ENCODE results near the gene NOB1. TPM values are rescaled to one million over a fixed set of nuclear protein-coding genes. Genes with fewer than 3 reads are reported as not detected.
"Not testable (repeated sequence)": the region's sequence is repeated elsewhere in the genome, so short reads cannot be mapped to it uniquely, and the experiment has no call there.

The NOB1 gene
- 77.1 and 77.3 TPM in 2 replicates for total RNA-seq

DNA sequence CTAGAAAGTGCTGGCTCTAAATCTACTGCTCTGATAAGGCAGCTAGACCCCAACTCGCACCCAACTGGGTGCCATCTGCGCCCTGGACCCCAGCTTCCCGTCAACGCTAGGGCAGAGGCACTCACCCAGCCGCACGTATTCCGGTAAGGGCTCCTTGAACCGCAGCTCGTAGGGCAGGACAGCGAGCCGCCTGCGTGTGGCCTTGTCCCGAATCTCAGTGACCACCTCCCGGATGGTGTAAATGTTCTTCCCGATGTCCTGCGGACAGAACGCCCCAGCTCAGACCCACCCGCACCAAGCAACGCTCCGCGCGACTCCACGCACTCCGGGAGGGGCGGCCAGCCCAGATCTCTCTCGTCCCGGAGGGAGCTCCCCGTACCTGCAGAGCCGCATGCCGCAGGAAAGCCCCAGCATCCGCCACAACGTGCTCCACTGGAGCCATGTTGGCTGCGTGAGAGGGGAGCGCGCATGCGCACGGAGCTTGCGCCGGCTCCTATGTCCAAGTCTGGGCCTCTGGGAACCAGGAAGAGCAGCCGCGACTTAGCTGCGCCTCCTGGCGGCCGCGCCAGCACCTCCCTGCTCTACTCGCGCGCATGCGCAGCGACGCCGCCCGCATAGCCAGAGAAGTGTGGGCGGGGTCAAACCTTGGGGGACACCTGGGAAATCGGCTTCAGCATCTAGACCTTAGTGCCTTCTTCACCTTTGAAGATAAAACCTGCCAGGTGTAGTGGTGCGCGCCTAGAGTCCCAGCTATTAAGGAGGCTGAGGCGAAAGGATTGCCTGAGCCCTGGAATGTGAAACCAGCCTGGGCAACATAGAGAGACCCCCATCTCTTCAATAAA, at the start of gene NOB1:
Gene NOB1, minus strand, starts transcription at position 458 of the 842 bp plus-strand sequence. Its CDS starts 16 bp downstream, at position 442.
- intact Hi-C loops (cut with micrococcal nuclease), result loop anchor here (1.0 to 2.0 kb wide), 10 partner anchors 8 to 443 kb away; partner anchors contain the start of genes COG8, CYB5B, NFAT5 and NIP7

DNA sequence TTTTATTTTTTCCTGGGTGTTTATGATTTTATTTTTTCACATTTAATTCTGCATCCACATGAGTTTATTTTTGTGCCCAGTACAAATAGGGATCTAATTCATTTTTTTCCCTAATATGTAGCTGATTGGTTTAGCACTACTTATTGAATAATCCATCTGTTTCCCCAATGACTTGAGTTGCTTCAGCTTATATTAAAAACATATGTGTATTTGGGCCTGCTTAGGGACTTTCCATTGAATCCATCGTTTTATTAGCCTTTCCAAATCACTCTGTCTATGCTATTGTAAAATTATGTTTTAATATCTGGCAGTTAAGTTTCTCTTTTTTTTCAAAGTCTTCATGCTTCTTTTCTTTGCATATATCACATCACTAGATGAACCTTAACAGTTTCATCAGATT, 49.6 kb upstream of the NOB1 start:
- intact Hi-C loops (cut with micrococcal nuclease), result no loop called here

DNA sequence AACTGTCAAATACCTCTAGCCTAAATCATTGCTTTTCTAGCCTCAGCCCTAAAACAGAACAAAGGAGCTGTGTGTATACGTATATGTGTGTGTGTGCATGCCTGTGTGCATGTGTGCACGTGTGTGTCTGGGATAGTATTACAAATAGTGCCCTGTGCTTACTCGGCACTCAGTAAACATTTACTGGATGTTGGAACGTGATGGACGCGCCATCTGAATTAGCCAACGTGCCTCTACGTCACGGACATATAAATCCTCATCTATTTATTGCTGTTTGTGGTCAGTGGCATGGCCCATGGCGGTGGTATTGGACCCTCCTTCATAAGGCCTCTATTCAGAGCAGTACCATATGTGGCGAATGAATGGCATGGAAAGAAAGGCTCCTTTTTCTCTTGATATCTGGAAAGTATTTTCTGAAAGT, 44.9 kb upstream of the NOB1 start:
- intact Hi-C loops (cut with micrococcal nuclease), result no loop called here

DNA sequence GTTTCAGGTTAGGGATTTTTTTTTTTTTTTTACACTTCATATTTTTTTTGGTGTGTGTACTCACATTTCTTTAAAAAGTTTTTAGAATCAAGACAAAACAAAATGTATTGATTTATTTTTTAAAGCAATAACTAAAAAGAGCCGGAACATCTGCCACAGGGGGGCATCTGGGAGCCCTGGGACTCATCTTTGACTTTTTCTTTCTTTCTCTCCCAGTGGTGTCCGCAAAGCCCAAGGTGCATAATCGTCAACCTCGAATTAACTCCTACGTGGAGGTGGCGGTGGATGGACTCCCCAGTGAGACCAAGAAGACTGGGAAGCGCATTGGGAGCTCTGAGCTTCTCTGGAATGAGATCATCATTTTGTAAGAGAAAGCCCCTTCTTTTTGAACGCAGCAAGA, 43.7 kb upstream of the NOB1 start:
- intact Hi-C loops (cut with micrococcal nuclease), result no loop called here

DNA sequence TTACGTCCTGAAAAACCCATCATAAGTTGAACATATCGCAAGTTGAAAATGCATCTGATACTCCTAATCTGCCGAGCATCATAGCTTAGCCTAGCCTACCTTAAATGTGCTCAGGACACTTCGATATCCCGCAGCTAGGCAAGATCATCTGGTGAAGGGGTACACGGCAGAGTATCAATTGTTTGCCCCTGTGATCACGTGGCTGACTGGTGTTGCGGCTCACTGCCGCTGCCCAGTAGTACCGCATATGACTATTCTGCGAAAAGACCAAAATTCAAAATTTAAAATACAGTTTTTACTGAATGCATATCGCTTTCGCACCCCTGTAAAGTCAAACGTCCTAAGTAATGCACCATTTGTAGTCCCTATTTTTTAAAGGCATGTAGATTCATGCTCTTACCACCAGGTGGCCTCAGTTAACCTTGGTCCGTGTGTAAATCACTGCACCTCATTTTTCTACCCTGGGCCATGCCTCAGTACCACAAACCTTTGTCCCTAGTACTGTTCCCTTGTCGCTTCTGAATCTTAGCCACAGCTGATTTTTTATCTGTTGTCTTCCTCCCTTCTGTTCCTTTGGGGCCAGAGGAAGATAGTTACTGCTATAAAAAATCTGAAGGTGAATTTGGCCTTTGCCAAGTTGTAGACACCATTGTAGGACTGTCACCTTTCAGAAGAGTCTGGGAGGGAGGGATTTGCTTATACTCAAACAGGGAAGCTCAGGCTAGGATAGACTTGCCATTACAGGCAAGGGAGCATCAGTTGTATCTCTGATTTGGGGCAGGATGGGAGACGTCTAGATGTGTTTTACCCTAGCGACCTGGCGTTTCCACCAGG, 41.8 kb upstream of the NOB1 start:
- intact Hi-C loops (cut with micrococcal nuclease), result loop anchor here (1.0 to 2.0 kb wide), 2 partner anchors 62 to 857 kb away; no protein-coding TSS in a partner anchor

DNA sequence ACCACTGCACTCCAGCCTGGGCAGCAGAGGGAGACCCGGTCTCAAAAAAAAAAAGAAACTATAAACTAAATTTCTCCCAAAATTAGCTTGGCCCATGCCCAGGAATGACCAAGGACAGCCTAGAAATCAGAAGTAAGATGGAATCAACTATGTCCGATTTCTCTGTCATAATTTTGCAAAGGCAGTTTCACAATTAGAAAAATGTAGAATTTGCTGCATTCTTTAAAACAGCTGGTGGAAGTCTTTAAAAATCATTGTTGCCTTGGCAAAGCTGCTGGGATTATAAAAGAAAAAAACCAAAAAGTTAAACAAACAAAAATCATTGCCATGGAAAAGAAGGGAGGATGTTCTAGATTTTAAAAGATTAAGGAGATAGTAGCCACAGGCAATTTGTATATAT, 39.8 kb upstream of the NOB1 start:
- intact Hi-C loops (cut with micrococcal nuclease), result no loop called here

DNA sequence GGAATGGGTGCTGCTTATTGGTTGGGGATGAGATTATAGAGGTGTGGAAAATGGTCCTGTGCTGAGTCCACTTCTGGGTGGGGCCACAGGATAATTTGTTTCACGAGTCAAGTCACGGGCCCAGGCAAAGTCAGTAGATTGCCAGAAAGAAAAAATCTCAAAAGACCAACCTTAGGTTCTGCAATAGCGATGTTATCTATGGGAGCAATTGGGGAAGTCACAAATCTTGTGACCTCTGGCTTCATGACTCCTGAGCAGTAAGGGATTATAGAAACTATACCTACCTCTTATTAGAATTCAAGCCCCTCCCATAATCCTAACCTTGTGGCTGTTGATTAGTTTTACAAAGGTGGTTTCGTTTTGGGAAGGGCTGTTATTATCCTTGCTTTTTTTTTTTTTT, 38.8 kb upstream of the NOB1 start:
- intact Hi-C loops (cut with micrococcal nuclease), result no loop called here

DNA sequence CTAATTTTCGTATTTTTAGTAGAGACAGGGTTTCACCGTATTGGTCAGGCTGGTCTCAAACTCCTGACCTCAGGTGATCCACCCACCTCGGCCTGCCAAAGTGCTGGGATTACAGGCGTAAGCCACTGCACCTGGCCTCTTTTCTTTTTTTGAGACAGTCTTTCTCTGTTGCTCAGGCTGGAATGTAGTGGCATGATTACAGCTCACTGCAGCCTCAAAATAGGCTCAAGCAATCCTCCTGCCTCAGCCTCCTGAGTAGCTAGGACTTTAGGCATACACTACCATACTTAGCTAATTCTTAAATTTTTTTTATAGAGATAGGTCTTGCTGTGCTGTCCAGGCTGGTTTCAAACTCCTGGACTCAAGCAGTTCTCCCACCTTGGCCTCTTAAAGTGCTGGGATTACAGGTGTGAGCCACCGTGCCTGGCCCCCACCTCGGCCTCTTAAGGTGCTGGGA, 36.7 kb upstream of the NOB1 start:
- intact Hi-C loops (cut with micrococcal nuclease), result not testable (repeated sequence)

DNA sequence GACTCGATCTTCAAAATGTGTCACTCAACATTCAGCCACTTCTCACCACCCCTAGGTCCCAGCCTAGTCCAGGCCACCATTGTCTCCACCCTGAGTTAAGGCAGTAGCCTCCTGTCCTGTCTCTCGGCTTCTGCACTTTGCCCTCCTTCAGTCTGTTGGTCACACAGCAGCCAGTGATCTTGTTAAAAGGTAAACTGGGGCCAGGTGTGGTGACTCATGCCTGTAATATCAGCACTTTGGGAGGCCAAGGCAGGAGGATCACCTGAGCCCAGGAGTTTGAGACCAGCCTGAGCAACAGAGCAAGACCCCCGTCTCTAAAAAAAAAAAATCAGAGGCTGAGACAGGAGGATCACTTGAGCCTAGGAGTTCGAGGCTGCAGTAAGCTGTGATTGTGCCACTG, 33.2 kb upstream of the NOB1 start:
- intact Hi-C loops (cut with micrococcal nuclease), result no loop called here

DNA sequence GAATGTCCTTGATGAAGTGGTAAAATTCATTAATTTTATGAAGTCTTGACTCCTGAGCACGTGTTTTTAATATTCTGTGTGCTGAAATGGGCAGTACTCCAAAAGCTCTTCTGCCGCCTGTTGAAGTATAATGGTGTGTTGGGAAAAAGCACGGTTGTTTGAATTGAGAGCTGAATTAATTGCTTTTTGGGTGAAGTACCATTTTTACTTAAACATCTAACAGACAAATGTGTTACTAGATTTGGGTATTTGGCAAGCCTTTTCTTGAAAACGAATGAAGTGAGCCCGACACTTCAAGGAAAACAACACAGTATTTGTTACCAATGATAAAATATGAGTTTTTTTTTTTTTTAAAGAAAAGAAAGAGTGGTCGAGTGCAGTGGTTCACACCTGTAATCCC, 29.9 kb upstream of the NOB1 start:
- intact Hi-C loops (cut with micrococcal nuclease), result no loop called here

DNA sequence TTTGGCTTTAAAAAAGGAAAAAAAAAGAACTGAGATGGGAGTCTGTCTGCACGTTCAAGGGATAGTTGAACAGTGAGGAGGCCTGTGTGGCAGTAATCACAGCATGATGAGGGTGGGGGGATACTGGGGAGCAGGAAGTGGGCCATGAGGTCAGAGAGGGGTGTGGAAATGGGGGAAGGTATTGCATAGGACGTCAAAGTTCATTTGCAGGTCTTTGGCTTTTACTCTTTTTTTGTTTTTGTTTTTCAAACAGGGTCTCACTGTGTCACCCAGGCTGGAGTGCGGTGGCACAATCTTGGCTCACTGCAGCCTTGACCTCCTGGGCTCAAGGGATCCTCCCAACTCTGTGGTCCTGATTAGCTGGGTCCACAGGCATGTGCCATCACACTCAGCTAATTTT, 26.4 kb upstream of the NOB1 start:
- intact Hi-C loops (cut with micrococcal nuclease), result no loop called here

DNA sequence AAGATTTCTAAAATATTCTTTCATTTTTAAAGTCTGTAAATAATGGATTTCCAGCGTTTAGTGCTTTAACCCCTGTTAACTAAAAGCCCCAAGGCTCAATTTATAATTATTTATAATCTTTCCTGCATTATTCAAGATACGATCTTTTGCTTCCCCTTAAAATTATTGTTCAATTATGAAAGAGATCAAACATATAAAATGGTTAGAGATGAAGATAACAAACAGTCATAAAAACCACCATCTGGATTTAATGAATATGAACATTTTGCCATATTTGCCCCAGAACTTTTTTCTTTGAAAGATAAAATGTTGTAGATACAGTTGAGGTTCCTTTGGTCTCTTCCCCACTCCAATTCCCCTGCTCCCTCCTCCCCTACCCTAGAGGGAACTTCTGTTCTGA, 25.0 kb upstream of the NOB1 start:
- intact Hi-C loops (cut with micrococcal nuclease), result no loop called here

DNA sequence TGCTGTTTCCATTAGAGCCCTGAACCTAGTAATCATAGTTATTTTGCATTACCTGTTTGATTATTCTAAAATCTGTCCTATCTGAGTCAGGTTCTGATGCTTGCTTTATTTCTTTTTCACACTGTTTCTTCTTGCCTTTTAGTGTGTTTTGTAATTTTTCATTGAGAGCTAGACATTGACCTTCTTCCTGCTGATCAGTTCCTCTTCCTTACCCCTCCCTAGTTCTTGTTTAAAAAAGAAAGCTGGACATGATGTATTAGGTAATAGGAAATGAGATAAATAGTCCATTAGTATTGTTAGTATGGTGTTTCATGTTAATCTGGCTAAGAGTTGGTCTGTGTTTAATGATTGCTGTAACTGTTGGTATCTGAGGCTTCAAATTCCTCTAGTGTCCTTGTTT, 20.8 kb upstream of the NOB1 start:
- intact Hi-C loops (cut with micrococcal nuclease), result no loop called here

DNA sequence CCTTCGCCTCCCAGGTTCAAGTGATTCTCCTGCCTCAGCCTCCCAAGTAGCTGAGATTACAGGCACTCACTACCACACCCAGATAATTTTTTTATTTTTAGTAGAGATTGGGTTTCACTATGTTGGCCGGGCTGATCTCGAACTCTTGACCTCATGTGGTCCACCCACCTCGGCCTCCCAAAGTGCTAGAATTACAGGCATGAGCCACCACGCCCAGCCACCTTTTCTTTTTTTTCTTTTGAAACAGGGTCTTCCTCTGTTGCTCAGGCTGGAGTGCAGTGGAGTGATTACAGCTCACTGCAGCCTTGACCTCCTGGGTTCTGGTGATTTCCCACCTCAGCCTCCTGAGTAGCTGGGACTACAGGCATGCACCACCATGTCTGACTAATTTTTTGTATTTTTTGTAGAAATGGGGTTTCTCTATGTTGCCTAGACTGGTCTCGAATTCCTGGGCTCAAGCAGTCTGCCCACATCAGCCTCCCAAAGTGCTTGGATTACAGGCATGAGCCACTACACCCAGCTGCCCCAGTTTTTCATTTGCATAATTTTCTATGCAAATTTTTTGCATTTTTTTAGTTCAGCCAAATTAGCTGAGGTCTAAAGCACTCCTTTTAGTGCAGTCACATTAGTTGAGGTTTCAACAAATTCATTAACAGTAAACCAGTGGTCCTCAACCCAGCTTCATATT, 18.7 kb upstream of the NOB1 start:
- intact Hi-C loops (cut with micrococcal nuclease), result no loop called here

DNA sequence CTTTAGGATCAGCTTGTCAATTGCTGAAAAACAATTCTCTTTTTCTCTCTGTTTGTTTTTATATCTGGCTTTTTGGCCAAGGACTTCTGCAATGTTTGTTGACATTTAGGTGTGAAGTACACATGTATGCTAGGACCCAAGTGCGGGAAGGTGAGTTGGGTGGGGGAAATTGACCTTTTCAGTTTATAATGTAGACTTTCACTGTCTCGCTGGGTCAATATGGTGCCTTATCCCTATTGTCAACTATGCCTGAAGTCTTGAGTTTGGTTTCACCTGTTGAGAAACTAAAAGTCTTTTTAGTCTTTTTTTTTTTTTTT, 16.9 kb upstream of the NOB1 start:
- intact Hi-C loops (cut with micrococcal nuclease), result no loop called here

DNA sequence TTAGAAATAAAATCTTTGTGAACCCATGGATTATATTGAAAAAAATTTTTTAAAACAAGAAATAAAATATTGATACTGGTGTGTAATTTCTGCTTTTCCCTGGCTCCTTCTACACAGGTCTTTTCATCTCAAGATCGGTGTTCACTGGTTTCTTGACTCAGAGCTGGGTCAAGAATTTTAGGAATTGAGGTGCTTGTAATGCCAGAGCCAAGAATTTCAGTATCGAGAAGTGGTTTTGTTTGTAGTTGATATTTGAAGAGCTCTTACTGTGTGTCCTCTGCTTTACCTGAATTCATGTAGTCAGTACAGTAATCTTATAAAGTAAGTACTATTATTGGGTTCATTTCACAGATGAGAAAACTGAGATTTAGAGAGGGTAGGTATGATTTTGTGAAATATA, 14.7 kb upstream of the NOB1 start:
- intact Hi-C loops (cut with micrococcal nuclease), result no loop called here

DNA sequence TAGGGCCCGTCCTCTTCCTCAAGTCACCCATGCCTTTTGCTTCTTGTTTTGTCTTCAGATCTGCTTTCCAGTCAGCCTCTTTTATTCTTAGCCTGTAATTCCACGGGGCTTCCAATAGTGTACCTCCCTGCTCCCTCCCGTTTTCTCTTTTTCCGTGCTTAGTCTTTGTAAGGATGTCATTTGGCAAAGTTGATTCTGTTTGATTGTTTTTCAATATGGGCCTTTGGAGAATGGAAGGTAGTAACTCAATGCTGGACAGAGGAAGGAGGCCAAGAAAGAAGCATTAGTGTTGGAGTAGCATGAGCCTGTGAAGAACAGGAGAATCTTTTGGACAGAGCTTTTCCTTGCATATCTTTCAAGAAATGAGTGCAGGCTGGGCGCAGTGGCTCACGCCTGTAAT, 13.9 kb upstream of the NOB1 start:
- intact Hi-C loops (cut with micrococcal nuclease), result no loop called here

DNA sequence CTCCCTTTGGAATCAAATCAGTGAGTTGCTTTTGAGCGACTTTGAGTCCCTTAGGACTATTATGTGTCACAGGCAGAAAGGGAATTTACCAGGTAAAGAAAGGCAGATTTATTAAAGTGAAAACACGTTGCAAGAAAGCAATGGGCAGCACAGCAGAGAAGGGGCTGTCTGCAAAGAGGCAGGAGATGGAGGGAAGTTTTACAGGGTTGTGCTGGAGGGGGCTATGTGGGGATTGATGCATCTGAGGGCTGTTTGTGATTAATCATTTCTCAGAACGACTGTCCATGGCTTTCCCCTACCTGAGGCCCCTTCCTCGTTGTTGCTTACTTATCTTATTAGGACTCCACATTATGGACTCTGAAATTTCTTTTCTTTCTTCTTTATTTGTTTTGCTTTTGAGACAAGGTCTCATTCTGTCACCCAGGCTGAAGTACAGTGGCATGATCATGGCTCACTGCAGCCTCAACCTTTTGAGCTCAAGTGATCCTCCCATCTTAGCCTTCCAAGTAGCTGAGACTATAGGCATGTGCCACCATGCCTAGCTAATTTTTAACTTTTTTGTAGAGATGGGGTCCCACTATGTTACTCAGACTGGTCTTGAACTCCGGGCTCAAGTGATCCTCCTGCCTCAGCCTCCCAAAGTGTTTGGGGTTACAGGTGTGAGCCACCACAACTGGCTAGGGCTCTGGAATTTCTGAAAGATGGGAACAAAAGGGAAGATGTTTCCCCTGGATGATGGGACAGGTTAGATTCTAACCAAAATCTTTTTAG, 12.9 kb upstream of the NOB1 start:
- intact Hi-C loops (cut with micrococcal nuclease), result no loop called here

DNA sequence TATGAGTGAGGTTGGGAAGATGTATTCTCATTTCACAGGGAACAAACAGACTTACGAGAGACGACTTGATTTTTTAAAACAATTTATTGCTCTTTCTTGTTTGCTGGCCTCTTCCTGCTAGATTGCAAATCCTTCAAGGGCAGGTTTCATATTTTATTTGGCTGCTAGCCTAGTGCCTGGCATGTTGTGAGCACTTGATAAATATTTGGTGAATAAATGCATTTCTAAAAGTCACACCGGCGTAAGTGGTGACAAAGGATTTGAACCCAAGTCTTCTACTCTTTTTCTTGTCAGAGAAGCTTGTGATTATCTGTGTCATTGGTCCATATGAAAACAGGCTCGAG, 8.8 kb upstream of the NOB1 start:
- intact Hi-C loops (cut with micrococcal nuclease), result loop anchor here (1.0 to 5.0 kb wide), 4 partner anchors 425 to 760 kb away; partner anchors contain the start of genes CHTF8, COG4, COG8 and NIP7

DNA sequence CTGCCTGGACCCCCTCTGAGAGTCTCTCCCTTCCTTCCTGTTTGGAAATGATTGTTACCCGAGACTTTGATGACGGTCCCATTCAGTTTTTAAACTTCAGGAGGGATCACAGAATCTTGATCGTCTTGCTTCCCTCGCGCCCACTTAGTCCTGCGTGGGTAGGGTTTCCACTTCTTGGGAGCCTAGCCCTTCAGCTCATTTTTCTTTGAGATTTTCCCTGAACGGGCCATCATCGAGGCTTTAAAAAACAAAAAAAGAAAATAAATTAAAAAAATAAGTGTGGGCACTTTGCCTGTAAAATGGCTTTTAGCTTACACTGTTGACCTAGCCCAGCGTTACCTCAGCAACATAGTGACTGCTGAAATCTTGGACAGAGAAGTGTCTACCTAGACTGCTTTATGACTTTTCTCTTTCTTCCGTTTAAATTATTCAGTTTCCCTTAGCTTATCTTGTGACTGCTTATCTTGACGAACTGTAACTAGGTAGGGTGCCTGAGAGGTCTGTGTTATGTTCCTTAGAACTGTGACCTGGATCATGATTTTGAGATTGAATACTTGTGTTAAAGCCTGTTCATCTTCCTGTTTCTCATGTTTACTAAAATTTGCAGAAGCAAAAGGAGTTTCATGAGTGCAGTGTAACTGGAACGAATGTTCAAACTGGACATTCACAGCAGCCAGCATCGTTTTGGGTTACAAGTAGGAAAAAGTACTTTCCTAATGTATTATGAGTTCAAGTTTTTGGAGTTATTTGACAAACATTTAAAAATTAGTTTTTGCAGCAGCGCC, 8.3 kb upstream of the NOB1 start:
- intact Hi-C loops (cut with micrococcal nuclease), result loop anchor here (1.0 to 5.0 kb wide), 7 partner anchors 9 to 760 kb away; partner anchors contain the start of genes CHTF8, COG4, COG8 and NIP7
